CMK (cell line): ENCODE results near the gene ESYT1.
A peak's percentile ranks its signal among the peaks of the same experiment; 100 is the strongest.

Experiments used
- DNase-seq: peaks from one replicate; pipeline ENCODE4 v3.0.0-alpha.2; 2010; ENCODE audit warnings: low read depth

The ESYT1 gene

DNA sequence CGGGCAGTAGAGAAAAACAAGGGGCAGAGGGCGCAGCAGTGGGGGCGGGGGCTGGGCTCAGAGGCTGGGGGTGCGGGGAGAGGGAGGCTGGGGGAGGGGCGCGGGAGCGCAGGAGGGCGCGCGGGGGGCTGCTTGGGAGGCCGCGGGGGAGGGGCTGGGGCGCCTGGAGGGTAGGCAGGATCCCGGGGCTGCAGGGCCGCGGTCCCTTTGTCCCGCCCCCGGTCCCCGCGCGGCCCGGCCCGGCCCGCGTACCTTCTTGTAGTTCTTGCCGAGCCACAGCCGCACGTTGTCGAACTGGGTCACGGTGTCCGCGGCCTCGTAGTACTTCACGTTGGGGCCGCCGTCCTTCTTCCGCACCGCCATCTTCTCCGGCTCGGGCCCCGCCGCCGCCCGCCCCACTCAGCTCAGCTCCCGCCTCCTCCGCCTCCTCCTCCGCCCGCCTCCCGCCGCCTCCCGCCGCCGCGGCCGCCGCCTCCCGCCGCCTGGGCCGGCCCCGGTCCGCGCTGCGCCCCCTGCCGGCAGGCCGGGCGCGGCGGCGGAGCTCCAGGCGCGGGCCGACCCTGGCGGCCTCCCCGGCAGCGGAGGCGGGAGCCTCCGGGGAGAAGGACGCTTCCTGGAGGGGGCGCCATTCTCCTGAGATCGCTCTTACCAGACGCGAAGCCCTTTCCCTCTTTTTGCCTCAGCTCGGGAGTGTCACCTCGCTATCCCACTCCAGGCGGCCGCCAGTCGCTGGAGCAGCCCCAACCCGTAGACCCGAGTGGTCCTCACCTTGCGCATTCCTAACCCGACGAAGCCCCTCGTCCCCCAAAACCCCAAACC, 61.2 kb downstream of the ESYT1 start, which contains the start of gene SMARCC2:
Gene SMARCC2 (minus strand): TSS at position 385 of the 819 bp plus-strand sequence. CDS start 22 bp downstream, at position 363.
- DNase-seq = peak; percentile 76

DNA sequence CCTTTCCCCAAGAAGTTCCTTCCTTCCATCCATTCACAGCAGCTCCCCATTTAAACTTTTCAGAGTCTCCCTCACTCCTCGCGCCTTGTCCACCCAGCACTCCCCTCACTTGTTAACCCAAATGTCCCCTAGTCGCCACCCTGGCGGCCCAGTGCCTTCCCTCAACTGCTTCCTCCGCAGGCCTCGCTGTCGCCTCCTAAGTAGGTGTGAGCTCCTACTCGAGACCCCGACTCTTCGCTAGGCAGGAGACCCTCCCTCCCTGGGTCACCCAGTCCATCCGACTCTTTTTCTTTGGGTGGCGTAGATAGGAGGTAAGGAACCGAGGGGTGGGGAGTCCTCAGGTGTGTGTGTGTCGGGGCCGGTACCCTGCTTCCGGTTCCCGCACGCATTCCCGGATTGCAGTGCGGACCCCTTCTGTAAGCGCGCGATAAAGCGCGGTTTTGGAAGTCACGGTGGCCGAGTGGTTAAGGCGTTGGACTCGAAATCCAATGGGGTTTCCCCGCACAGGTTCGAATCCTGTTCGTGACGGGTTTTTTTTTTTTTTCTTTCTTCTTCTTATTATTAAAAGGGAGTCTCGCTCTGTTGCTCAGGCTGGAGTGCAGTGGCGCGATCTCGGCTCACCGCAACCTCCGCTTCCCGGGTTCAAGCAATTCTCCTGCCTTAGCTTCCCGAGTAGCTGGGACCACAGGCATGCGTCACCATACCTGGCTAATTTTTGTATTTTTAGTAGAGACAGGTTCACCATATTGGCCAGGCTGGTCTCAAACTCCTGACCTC, 62.0 kb downstream of the ESYT1 start:
- DNase-seq = peak; percentile 64

DNA sequence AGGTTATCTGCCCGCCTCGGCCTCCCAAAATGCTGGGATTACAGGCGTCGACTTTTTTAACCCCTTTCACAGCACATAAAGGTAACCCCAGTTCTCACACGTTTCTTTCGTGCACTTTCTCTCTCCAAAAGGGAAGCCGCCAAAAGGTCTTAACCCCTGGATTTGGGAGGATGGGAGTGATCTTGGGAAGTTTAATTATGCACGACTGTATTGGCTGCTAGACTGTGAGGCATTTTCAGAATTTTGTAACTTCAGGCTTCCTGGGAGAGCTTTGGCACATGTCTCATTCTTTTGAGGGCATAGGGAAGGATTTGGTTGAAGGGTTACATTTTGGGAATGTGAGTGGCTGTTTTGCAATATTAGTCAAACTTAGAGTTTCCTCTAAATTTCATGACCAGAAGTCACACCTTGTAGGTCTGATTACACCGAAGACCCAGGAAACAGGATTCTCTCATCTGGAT, 62.7 kb downstream of the ESYT1 start:
- DNase-seq = no peak

DNA sequence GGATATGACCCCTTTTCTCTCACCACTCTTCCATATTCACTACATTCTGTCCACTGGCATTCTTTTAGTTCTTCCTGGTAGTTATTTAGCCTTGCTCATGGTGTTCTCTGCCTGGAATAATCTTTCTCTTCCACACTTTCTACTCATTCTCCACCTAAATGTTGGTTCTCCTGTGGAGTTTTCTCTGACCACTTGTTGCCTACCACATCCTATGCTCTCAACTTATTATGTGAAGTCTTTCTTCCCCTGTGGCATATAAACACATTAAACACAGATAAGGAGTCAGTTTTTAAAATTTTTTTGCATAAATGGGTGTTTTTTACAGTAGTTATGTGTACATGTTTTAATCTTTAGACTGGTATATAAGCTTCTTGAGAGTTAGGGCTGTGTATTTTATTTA, 64.5 kb downstream of the ESYT1 start:
- DNase-seq = no peak

DNA sequence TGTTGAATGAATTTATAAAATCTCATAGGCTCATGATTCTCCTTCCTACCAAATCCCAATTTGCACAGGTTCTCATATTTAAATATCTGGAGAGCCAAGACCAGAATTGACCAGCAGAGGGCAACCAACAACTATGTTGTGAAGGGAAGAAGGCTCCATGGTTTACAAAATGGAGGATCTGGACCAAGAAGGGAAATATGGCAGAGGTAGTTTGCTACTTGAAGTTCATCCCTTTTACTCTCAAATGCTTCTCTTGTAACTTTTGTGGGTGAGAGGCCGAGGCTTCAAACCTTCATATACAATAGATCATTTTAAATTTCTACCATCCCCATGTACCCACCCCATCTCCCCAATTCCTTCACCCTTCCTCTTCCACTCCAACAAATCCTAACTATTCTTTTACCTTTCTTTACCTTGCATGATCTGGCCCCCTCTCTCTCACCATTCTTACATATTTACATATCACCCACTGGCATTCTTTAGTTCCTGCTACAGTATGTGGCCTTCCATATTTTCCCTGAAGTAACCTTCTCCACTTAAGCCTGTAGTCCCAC, 65.0 kb downstream of the ESYT1 start:
- DNase-seq = no peak
